GM03348 (cell line): ENCODE measurements around the gene ME3.
"Not testable (repeated sequence)": the region's sequence is repeated elsewhere in the genome, so short reads cannot be mapped to it uniquely, and the experiment has no call there.

Experiments
- DNase-seq: peaks from one replicate; pipeline ENCODE4 v3.0.0; 2012; ENCODE audit warnings: low spot score

The ME3 gene

DNA sequence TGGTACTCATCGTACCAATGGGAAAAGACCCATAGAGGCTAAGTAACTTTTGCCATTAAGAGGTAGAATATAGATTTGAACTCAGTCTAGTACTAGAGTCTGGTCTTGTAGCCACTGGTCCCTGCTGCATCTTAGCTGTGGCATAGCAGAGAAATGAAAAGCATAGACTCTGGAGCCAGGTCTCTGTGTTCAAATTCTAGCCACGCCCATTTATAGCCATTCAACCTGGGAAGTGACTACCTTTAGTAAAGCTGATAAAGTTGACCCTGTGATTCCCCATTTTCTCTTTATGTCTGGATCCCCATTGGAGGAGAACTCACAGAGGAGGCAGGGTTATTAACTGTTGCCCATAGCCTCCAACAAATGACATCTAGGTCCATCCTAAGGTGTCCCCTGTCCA, 113.6 kb downstream of the ME3 start:
- DNase-seq = no peak

DNA sequence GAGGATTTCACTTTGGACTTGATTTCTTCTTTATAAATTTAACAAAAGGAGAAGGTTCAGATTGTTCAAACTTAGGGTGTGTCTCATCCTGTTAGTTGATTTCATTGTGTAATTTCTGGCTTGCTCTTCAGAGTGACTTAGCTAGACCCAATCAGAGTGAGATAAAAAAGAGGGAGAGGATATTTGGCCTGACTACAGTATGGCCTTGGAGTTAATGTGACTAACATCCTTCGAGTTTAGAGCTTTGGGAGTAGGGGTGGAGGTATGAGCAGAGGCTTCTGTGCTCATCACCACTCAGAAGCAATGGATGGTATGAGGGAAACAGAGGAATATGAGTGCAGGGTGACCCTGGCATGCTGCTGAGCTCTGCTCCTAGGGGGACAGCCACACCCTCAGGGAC, 114.2 kb downstream of the ME3 start:
- peak; percentile 69 for DNase-seq

DNA sequence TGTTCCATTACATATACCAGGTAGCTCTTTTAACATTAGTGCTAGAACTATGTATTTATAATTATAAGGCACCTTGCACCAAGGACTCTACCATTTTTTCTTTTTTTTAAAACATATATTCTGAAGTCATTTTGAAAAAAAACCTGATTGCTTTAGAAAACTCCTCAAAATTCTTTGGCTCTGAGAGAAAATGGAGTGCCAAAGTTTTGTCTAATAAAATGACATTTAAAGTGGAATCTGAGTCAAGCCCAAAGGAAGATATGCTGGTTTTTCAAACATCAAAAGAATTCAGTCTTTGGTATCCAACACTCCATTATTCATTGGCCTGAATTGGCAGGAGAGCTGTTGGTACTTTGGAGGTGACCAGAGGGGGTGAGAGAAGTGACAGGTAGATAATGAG, 116.5 kb downstream of the ME3 start:
- DNase-seq = no peak

DNA sequence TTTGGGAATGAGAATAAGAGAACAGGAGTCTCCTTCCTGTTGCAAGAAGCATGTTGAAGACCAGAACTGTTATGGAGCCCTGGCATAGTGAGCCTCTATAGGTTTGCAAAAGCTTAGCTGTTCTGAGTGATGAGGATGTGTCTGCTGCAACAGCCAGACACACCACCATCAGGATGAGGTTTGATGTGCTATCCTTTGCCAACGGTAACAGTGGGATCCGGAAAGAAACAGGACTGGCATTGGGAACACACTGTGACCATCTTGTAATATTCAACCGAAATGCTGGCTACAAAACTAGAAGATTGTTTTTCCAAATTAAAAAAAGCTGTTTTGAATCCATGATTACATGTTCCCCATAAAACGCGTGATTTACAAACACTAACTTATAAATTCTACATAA, 117.0 kb downstream of the ME3 start:
- DNase-seq = no peak

DNA sequence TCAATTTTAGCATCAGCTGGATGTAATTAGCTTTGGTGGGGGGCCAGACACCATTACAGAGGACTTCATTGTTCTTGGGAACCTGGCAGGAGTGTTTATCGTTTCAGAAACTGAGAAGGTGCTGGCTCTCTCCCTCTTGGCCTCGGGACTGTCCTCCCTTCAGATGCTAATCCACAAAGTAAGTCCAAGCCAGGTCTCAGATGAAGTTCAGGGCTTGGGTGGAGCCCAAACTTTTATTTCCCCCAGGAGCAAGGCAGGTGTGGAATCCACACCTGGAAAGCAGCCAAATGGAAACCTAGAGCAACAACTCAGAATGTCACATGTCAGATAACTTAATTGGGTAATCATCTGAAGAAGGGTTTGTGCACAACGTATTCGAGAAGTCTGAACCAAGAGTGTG, 119.2 kb downstream of the ME3 start:
- no peak for DNase-seq

DNA sequence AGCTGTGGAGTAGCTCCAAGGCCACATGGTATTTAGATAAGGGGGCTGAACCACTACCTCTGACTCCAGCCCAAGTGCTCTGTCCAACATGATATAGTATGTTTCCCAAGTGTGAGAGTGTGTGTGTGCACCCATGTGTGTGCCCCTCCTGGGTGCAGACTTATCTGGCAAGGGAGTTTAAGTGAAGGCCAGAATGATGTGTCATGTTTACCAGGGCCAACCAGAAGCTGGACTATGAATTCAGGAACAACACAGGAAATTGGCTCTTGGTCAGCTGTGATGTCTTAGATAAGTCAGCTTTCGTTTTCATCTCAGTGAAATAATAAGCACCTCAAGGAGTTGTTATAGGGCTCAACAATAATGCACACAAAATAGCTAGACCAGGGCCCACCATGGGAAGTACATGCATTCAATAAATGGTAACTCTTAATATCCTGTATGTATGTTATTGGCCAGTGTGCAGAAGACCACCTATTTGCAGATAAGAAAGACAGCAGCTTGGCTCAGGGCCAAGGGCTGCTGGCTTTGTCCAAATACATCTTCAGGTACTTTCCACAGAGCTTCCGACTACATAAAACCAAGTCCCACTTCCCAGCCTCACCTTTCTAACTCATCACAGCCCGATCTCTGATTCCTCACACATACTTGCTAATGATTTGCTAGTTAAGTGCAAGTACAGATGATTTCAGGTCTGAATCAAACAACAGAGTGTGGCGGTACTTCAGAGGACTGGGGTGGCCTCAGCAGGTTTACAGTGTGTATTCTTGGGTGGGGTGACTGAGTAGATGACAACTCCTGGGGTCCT, 120.9 kb downstream of the ME3 start:
- peak; percentile 77 for DNase-seq

DNA sequence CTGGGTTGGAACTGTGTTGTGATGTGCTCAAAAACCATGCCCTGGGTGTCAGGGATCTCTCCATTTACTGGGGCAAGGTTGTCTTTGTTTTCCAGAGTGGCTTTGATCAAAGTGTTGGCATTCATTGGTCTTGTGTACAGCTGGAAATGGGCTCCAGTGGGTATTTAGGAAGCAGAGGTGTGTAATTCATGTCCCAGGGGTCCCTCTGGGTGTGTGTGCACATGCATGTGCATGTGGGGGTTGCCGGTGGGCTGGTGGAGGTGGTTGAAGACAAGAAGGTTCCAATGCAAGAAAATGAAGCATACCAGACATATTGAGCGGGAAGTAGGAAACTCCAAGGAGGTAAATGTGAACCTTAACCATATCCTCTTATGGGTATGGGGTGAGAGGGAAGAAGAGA, 121.7 kb downstream of the ME3 start:
- DNase-seq = no peak

DNA sequence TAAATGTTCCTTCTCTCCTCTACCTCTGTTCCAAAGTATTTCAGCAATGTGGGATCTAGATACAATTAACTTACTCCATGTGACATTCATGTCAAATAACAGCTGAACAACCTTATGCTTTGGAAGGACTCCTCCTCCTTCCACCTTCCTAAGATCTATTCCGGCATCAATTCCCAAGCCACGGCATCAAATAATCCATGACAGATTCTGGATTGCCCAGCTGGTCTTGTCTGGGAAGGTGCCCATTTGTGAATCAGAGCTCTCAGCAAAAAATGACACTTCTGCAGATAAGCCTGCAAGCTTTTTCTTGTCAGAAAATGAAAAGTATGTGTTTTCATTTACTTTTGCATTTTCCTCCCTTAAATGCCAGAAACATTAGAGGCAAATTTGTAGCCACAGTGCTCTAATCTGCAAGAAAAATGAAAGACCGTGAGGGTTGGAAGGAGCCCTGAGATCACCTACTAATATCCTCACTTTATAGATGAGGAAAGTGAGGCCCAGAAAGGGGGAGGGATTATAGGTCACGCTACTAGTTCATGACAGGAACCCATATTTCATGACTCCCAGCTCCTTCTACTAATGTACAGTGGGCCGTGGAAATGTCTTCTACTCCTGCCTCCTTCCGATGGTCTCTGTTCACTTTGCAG, 124.0 kb downstream of the ME3 start:
- DNase-seq = peak; percentile 53

DNA sequence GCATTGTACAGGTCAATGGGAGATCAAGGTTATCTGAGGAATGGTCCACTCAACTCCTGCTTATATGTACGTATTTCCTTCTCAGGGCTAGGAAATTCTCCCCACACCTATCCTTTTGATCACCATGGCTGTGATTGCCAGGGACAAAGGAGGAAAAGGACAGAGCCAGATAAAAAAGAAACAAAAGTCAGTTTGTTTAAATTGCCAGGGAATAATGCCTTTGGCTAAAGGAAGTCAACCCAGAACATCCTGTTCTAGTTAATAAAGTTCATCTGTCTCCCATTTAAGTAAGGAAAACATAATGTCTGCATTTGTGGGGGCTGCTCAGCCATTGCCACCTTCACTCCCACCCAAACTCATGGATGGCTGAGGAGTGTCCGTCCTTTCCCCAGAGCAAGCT, 124.7 kb downstream of the ME3 start:
- no peak for DNase-seq

DNA sequence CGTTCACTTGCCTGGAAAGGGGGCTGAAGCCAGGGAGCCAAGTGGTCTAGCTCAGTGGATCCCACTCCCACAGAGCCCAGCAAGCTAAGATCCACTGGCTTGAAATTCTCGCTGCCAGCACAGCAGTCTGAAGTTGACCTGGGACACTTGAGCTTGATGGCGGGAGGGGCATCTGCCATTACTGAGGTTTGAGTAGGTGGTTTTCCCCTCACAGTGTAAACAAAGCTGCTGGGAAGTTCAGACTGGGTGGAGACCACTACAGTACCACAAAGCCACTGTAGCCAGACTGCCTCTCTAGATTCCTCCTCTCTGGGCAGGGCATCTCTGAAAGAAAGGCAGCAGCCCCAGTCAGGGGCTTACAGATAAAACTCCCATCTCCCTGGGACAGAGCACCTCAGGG, 131.1 kb downstream of the ME3 start:
- DNase-seq = not testable (repeated sequence)

DNA sequence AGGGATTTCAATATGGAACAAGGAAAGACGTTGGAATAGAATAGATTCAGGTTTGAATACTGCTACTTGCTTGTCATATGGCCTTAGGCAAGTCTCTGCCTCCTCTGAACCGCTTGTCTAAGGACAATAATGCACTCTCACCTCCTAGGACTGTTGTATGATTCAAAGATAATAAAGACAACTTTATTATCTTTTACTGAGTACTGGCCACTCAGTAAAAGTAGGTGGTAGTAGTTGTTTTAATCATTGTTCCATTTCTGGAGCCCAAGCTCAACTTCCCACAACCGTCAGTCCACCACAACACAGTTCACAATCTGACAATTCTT, 134.2 kb downstream of the ME3 start:
- no peak for DNase-seq

DNA sequence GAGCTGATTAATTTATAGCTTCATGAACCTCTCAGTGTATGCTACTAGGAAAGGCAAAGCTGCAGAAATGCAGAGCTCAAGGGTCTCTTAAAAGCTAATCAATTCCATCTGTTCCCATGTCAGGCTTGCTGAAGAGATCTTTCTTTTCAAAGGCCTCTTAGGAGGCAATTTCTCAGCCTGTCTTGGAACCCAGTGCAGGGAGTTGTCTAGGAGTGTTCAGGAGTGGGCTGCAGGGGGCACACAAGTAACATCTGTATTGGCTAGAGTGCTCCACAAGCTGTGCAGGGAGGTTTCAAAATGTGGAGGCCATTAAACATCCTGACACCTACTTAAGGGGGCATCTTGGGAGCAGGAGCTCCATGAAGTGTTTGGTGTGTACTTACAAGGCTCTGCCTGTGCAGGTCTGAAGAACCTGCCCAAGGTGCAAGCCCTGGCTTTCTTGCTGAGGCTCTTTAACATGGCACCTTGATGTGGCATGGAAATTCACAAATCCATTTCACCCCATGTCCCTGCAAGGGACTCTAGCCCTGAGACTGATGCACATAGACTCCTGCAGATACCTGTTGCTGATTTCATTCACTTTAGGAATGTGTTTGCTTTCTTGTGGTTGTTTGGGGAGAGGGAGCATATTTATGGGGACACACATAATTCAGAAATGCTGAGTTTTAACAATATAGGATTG, 134.7 kb downstream of the ME3 start:
- DNase-seq = no peak

DNA sequence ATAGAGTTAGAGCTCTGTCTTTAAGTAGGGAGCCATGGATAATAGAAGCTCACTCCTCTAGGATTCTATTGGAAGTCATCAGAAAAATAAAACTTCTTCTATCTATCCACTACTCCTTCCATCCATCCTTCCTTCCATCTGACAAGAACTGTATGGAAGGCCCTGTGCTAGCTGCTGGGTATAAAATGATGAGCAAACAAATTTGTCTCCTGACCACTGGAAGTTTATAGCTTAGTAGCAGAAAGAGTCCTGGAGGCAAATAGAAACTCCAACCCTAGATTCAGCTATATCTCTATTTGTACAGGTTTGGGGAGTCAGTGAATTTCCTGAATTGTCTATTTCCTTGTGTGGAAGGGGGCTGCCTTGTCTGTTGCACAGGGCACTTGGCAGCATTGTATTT, 136.6 kb downstream of the ME3 start:
- no peak for DNase-seq

DNA sequence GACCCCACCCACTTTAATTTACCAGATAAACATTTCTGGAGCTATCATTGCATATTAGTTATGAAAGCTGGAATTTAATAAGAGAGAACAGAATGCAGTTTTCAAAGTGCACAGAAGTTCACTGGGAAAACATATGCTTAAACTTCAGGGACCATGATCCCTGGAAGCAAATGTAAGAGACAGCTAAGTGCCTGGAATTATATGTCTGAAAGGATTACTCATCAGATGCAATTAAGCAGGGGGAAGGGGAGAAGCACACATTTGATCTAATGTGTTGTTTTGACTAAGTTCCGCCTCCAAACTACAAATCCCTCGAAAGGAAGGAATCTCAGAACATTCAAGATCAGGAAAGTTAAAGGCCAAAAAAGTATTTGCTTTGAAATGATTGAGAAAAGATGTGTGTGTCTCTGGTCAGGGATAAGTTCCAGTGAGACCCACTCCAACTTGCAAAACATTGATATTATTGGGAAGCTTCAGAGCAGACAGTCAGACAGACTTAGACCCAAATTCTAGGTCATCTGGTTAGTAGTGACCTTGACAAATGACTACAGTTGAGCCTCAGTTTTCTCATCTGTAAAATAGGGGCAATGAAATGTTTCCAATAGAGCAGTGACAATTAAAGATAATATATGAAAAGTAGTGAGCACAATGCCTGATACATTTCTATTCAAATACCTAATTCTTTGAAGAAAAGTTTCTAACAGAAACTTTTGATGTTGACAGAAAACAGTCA, 147.6 kb downstream of the ME3 start:
- peak; percentile 61 for DNase-seq

DNA sequence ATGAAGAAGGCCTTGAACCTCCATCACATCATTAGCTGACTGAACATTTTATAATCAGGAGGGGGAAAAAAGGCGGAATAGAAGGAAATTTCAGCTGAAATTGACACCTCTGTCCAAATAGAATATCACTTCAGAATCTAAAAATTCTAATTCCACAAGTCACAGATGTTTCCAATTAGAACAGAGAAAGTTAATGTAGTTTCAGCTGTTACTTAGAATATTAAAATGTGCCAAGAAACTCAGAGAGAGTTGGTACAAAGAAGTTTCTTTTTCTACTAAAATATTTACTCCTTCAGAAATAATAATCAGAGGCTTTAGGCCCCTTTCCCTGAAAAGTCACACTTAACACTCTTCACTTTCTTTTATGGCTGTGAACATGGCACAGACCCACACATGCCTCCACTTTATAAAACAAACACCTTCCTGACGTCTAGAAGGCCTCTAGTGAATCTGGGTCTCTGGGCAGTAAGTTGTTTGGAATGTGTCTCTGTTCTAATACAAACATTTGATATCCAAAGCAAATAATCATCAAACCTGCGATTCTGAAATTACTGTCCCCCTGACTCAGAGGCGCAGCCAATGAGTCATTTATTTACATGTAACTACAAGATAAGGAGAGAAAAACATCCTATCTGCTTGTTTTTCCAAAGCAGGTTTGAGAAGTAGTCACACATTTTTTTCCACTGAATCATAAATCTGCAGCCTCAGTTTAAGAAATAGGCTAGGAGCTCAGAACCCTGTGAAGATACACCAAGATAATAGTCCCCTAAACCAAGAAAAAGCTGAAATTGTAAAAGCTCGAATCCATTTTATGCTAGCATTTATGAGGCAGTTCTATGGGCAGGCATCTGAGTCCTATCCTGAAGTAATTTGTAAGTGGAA, 148.4 kb downstream of the ME3 start:
- DNase-seq = peak; percentile 75

DNA sequence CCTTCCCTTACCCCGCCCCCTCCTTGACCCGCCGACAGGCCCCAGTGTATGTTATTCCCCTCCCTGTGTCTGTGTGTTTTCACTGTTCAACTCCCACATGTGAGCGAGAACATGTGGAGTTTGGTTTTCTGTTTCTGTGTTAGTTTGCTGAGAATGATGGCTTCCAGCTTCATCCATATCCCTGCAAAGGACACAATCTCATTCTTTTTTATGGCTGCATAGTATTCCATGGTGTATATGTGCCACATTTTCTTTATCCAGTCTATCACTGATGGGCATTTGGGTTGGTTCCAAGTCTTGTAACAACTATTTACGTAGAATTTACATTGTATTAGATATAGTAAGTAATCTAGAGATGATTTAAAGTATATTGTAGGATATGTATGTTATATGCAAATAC, 149.9 kb downstream of the ME3 start:
- DNase-seq = not testable (repeated sequence)

DNA sequence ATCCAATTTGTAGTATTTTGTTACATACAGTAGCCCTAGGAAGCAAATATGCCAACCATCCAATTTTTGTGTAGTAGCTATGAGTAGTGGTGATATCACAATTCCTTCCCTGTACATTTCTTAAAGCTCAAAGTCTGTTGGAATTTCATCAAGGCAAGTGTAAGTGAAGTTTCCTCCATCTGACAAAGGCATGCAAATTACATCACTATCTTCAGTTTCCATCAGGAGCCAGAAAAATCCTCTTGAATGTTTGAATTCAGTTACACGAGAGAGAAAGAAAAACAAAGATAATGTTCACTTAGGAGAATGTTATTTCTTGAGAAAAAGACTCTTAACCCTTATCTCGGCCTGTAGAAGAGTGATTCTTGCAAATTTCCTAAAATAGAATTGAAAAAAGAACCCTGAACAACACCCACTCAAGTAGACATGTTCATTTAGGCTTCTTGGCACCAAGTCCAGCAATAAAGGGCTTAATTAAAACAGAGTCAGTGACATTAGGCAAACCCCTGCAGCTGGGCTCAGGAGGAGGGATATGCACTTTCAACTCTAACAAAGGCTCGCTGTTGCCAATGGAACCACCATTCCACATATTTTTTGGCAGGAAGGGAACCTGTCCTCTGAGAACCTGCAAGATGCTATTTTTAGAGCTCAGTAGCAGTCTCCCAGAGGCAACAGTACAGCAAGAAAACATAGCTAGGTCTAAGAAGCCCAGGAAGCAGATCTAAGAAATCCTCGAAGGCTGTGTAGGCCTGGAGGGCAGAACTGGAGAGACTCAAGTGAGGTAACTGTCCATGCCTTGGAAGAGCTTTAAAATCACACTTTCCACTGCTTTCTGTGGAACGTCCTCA, 153.1 kb downstream of the ME3 start:
- peak; percentile 72 for DNase-seq

DNA sequence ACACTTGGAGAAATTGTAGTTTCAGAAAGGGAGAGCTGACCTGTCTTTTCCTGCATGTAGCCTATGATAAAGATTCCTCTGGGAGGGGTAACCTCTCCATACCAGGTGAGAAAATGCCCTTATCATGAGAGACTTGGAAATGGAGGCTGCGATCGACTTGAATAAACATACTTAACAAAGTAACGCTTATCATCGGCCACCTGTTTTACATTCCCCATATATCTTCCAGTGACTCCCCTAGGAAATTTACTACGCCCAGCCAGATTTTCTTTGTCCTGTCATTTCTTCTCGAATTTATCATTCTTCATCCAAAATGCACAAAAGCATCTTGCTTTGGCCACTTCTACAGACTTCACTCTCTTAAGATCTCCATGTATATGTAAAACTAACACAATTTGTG, 154.2 kb downstream of the ME3 start:
- no peak for DNase-seq

DNA sequence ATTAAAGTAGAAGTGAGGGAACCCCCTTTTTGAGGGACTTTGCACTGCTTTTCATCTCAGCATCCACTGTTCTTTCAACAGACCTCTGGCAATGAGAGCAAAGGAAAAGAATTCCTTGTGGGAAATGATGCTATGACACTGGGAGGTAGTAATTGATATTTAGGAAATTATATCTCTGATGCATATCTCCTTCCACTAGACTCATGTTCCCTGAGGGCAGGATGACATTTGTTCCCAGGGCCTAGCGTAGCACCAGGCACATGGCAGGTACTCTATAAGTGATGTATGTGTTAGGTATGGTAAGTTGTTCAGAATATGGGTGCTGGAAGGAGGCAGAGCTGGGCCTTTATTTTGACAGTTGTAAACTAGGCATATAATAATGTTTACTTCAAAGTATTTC, 154.9 kb downstream of the ME3 start:
- no peak for DNase-seq

DNA sequence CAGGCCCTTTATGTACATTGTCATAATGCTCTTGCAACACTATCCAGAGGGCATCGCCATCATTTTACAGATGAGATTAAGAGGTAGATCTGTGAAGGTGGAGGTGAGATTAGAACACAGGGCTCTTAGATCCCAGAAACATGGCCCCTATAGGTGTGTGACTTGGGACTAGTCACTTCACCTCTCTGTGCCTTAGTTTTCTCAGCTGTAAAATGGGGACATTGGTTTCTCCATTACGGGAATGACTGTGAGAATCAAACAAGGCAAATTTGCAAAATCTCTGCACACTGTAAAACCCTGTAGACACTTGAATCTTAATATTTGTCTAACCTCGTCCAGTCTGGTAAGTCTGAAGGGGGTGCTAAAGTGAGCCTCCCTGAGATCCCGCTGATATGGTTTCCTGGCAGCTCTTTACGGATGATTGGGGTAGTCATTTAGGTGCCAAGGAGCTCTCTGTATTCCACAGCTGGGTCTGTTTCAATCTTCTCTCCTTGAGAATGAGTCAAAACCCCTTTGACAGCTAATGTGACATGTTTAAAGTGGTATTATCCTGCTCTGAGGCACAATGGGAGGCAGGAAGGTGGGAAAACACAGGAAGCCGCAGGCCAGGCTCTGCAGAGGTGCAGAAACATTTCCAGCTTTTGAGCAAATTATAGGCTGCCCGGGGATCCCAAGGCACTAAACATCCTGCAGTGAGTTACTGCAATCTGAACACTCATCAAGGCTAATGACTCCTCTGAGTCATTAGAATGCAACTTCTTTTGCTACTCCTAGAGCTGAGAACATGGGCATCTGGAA, 156.9 kb downstream of the ME3 start:
- DNase-seq = peak; percentile 85
